HCT116 (cell line): ENCODE measurements around the gene ASCL2. TPM values are rescaled to one million over a fixed set of nuclear protein-coding genes. Genes with fewer than 3 reads are reported as not detected.

ENCODE experiments used
- ATAC-seq: fragments of 200-7000 bp; cut with Tn5 transposase; 2 replicates; pipeline ENCODE4 v1.9.1; 2020; ENCODE audit warnings: mild to moderate bottlenecking, moderate library complexity
- BruUV-seq: library from RNA; stranded (reverse); fragments of 400-500 nt; replicated peaks from 2 replicates; lab custom pipeline; 2021; lab: Mats Ljungman, UMichigan
- CTCF ChIA-PET: fragments of 300-600 bp; sonication (Branson Sonifier 250); formaldehyde crosslinking; loops from one replicate; lab custom pipeline; 2021; ENCODE audit warnings: antibody characterized with exemption; lab: Charles Lee
- POLR2A ChIA-PET: fragments of 300-600, 350-600 bp; sonication (Branson Sonifier 250); formaldehyde crosslinking; loops from one replicate; lab custom pipeline; 2021; ENCODE audit warnings: antibody characterized with exemption; lab: Charles Lee
- RAD21 ChIA-PET, 2 experiments: fragments of 300-600 bp; sonication (Branson Sonifier 250); formaldehyde crosslinking; loops; one replicate each; lab custom pipeline; 2023; ENCODE audit warnings: low total read pairs in 2 of 2; ENCODE audit not compliant: uncharacterized antibody in 2 of 2, unreplicated experiment in 2 of 2, low non-redundant PET in 1 of 2; lab: Charles Lee
- DNase-seq: peaks from one replicate; pipeline ENCODE4 v3.0.0-alpha.2; 2010; ENCODE audit warnings: low read depth, low spot score
- H2AFZ ChIP-seq: fragments of 200-600 bp; shearing (Covaris generic), sonication (generic); 2 replicates; pipeline ENCODE4 v1.6.1; 2017; ENCODE audit warnings: low read depth, mixed run types, mixed read lengths, antibody characterized with exemption, low read length; ENCODE audit not compliant: poor library complexity, severe bottlenecking
- H3K27ac ChIP-seq: 2 replicates; pipeline ENCODE4 v1.5.1; 2012; ENCODE audit warnings: low read depth, low read length
- H3K27me3 ChIP-seq: fragments of 200-600 bp; sonication (generic); 2 replicates; pipeline ENCODE4 v1.6.1; 2016; ENCODE audit warnings: mixed run types, low read length, mixed read lengths; ENCODE audit not compliant: insufficient read depth
- H3K36me3 ChIP-seq, 2 experiments: fragments of 200-500 bp in 1 of 2; fragments of 200-600 bp in 1 of 2; sonication (Bioruptor generic) in 1 of 2; sonication (generic) in 1 of 2; 2 replicates each; pipeline versions ENCODE4 v1.5.1 to v1.6.1; 2014 to 2016; ENCODE audit warnings: low read length in 2 of 2, inconsistent platforms in 1 of 2, mixed read lengths in 1 of 2, mixed run types in 1 of 2; ENCODE audit not compliant: insufficient read depth in 2 of 2, control insufficient read depth in 1 of 2
- H3K4me1 ChIP-seq, 2 experiments: fragments of 200-600 bp in 1 of 2; sonication (generic) in 1 of 2; 2 replicates each; pipeline versions ENCODE4 v1.5.1 to v1.6.1; 2012 to 2017; ENCODE audit warnings: low read length in 2 of 2, inconsistent platforms in 1 of 2, mild to moderate bottlenecking in 1 of 2, mixed read lengths in 1 of 2, mixed run types in 1 of 2, moderate library complexity in 1 of 2; ENCODE audit not compliant: insufficient read depth in 2 of 2, control insufficient read depth in 1 of 2
- H3K4me2 ChIP-seq: fragments of 200-600 bp; sonication (generic); 2 replicates; pipeline ENCODE4 v1.6.1; 2017; ENCODE audit warnings: mixed run types, low read length, mixed read lengths
- H3K4me3 ChIP-seq, 2 experiments: fragments of 200-600 bp in 1 of 2; sonication (generic) in 1 of 2; replicated peaks in 1 of 2; 2 replicates each; pipeline ENCODE4 v1.5.1; 2011 to 2016; ENCODE audit warnings: low read length in 2 of 2, control low read depth in 1 of 2, low read depth in 1 of 2, mild to moderate bottlenecking in 1 of 2, mixed read lengths in 1 of 2, mixed run types in 1 of 2
- H3K79me2 ChIP-seq: fragments of 200-600 bp; sonication (generic); 2 replicates; pipeline ENCODE4 v1.6.1; 2017; ENCODE audit warnings: mild to moderate bottlenecking, mixed run types, low read length, moderate library complexity, mixed read lengths; ENCODE audit not compliant: insufficient read depth
- H3K9ac ChIP-seq: fragments of 200-600 bp; sonication (generic); 2 replicates; pipeline ENCODE4 v1.6.1; 2016; ENCODE audit warnings: low read length, mixed read lengths
- H3K9me2 ChIP-seq: fragments of 200-600 bp; sonication (generic), shearing (Covaris generic); 2 replicates; pipeline ENCODE4 v1.6.1; 2017; ENCODE audit warnings: mixed run types, mild to moderate bottlenecking, moderate library complexity; ENCODE audit not compliant: insufficient read depth
- H3K9me3 ChIP-seq, 2 experiments: fragments of 200-500 bp in 1 of 2; fragments of 200-600 bp in 1 of 2; sonication (Bioruptor generic) in 1 of 2; sonication (generic) in 1 of 2; 2 replicates each; pipeline ENCODE4 v1.6.1; 2014 to 2017; ENCODE audit warnings: low read length in 2 of 2, mixed read lengths in 2 of 2, inconsistent platforms in 1 of 2, low read depth in 1 of 2, mild to moderate bottlenecking in 1 of 2, mixed run types in 1 of 2, moderate library complexity in 1 of 2; ENCODE audit not compliant: control insufficient read depth in 1 of 2, insufficient read depth in 1 of 2
- H4K20me1 ChIP-seq: fragments of 200-600 bp; sonication (generic), shearing (Covaris generic); 2 replicates; pipeline ENCODE4 v1.6.1; 2017; ENCODE audit warnings: mixed run types, mild to moderate bottlenecking, moderate library complexity; ENCODE audit not compliant: insufficient read depth
- CBX3 ChIP-seq: IDR thresholded peaks from 2 replicates; pipeline ENCODE4 v1.6.1; 2012; ENCODE audit warnings: low read depth
- CEBPB ChIP-seq: IDR thresholded peaks from 2 replicates; pipeline ENCODE4 v1.6.1; 2012; ENCODE audit warnings: low read depth
- RAD21 ChIP-seq: IDR thresholded peaks from 2 replicates; pipeline ENCODE4 v1.6.1; 2012; ENCODE audit warnings: low read depth, mild to moderate bottlenecking
- SIN3A ChIP-seq: IDR thresholded peaks from 2 replicates; pipeline ENCODE4 v1.6.1; 2012; ENCODE audit warnings: low read depth
- ZFX ChIP-seq: fragments of 450-650 bp; IDR thresholded peaks from 2 replicates; pipeline ENCODE4 v1.6.1; 2017
- intact Hi-C: fragments of 100-400 bp; cut with micrococcal nuclease; formaldehyde crosslinking; loops from 2 replicates; pipeline ENCODE4 v1.10.0; 2022
- total RNA-seq: library from RNA; stranded (reverse); gene quantifications from one replicate; pipeline ENCODE4 v1.2.1, GENCODE V29; 2021; ENCODE audit not compliant: unreplicated experiment
- TF ChIP-seq, protein P1 (sequence below), 3 experiments: fragments of 200-600 bp in 1 of 3; sonication (generic) in 1 of 3; IDR thresholded peaks in 2 of 3; conservative IDR thresholded peaks in 1 of 3; 2 replicates each; pipeline ENCODE4 v1.5.1; 2012 to 2017; ENCODE audit warnings: low read depth in 2 of 3, low read length in 2 of 3, antibody characterized with exemption in 1 of 3, borderline replicate concordance in 1 of 3, control low read depth in 1 of 3, mild to moderate bottlenecking in 1 of 3, mixed read lengths in 1 of 3, mixed run types in 1 of 3, moderate library complexity in 1 of 3; ENCODE audit not compliant: insufficient read depth in 1 of 3

ASCL2 gene
- total RNA-seq, 1 experiment from 2014 or later = not detected

DNA sequence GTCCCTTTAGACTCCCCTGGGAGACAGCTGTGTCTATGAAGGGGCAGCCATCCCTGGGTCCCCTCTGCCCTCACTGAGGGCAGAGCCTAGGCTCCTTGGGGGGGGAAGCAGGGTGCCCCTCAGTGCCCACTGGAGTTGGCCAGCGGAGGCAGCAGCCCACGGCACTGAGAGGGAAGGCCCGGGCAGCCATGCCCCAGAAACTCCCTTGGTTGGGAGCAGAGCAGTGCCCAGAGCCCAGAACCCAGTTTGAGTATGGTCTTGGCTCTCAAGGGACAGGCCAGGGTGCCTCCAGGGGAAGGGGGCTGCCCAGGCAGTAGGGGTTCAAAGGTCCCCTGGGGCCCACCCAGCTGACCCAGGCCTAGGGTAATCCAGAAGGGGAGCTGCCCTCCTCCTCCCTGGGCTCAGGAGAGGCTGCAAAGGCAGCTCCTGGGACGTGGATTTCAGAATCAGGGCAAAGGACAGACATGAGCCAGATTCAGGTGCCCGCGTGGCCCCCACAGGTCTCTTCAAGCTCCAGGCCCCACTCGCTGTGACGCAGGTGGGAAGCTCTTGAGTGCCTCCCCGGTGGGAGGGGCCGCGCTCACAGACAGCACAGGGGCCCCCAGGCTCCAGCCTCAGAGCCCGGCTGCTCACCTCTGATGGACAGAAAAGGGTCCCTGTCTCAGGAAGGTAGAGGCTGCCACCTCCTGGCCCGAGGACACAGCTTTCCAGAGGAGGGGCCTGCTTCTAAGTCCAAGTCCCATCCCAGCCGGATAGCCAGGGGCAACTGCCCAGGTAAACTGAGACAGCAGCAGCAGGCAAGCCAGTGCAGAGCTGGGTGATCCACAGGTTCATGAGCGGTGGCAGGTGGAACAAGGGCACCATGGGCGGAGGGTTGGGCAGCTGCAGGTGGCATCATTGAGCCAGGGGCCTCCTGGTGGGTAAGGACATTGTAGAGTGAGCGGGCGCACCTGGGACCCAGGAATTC, 28.7 kb upstream of the ASCL2 start:
- intact Hi-C loops = loop anchor here (1.0 kb wide), 3 partner anchors 102 to 133 kb away; no protein-coding TSS in a partner anchor
- Histone ChIP-seq H3K9me2 (no peaks in the 10 kb centered on the region), H2AFZ (no peak overlapping the region), H3K27me3 (no peaks in the 10 kb centered on the region), H3K4me3 (no peak overlapping the region), H3K4me1 (no peaks in the 10 kb centered on the region), H4K20me1 (no peaks in the 10 kb centered on the region), H3K9ac (no peak overlapping the region), H3K9me3 (no peaks in the 10 kb centered on the region), H3K36me3 (no peaks in the 10 kb centered on the region), H3K79me2 (no peaks in the 10 kb centered on the region), H3K4me2 (no peak overlapping the region), H3K27ac (no peak overlapping the region)
- POLR2A ChIA-PET = no interaction called here
- RAD21 ChIA-PET = interaction anchor here in 1 of 2 experiments (1.0 kb wide), 1 partner anchor 101 kb away, joined by 3 read pairs; no protein-coding TSS in a partner anchor
- TF ChIP-seq CBX3 (no peak), SIN3A (no peak), RAD21 (peak; percentile 92), ZFX (no peak), CEBPB (no peak)
- TF ChIP-seq, protein P1, sequence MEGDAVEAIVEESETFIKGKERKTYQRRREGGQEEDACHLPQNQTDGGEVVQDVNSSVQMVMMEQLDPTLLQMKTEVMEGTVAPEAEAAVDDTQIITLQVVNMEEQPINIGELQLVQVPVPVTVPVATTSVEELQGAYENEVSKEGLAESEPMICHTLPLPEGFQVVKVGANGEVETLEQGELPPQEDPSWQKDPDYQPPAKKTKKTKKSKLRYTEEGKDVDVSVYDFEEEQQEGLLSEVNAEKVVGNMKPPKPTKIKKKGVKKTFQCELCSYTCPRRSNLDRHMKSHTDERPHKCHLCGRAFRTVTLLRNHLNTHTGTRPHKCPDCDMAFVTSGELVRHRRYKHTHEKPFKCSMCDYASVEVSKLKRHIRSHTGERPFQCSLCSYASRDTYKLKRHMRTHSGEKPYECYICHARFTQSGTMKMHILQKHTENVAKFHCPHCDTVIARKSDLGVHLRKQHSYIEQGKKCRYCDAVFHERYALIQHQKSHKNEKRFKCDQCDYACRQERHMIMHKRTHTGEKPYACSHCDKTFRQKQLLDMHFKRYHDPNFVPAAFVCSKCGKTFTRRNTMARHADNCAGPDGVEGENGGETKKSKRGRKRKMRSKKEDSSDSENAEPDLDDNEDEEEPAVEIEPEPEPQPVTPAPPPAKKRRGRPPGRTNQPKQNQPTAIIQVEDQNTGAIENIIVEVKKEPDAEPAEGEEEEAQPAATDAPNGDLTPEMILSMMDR (IDR thresholded peaks at IDR 0.05 in 2 of 3, conservative IDR thresholded peaks at IDR 0.05 in 1 of 3; ENCODE audit: borderline replicate concordance in 1 of 3, insufficient read depth in 1 of 3, low read depth in 2 of 3, low read length in 2 of 3) = peak; percentile 54 to 88 (median 56)
- ATAC-seq = peak; percentile 75
- BruUV-seq = no TSS peak
- CTCF ChIA-PET = interaction anchor here (0.6 to 1.7 kb wide), 5 partner anchors 96 to 122 kb away, joined by 3 to 9 read pairs (median 3); no protein-coding TSS in a partner anchor
- no peak for DNase-seq
